KMS-11 (cell line): Measurements from ENCODE around the gene PRKCH.
"Not testable (repeated sequence)": the region's sequence is repeated elsewhere in the genome, so short reads cannot be mapped to it uniquely, and the experiment has no call there.

Experiments
- H2AFZ ChIP-seq: fragments of 200-600 bp; sonication (generic); 2 replicates; pipeline ENCODE4 v1.6.1; 2016; ENCODE audit warnings: antibody characterized with exemption, mixed run types, low read depth
- H3K27ac ChIP-seq: fragments of 200-600 bp; sonication (generic); 2 replicates; pipeline ENCODE4 v1.6.1; 2016; ENCODE audit warnings: mild to moderate bottlenecking, mixed run types
- H3K27me3 ChIP-seq: fragments of 200-600 bp; sonication (generic); 2 replicates; pipeline ENCODE4 v1.6.1; 2017; ENCODE audit warnings: mild to moderate bottlenecking, low read depth, mixed run types, moderate library complexity; ENCODE audit not compliant: insufficient read depth
- H3K36me3 ChIP-seq: fragments of 200-600 bp; sonication (generic); 2 replicates; pipeline ENCODE4 v1.6.1; 2017; ENCODE audit warnings: mild to moderate bottlenecking, mixed run types; ENCODE audit not compliant: insufficient read depth
- H3K4me1 ChIP-seq: fragments of 200-600 bp; sonication (generic); 2 replicates; pipeline ENCODE4 v1.6.1; 2016; ENCODE audit warnings: mild to moderate bottlenecking, low read depth, mixed run types; ENCODE audit not compliant: poor library complexity, severe bottlenecking
- H3K4me2 ChIP-seq: fragments of 200-600 bp; sonication (generic); 2 replicates; pipeline ENCODE4 v1.7.0; 2016; ENCODE audit warnings: mild to moderate bottlenecking, mixed run types
- H3K4me3 ChIP-seq: fragments of 200-600 bp; sonication (generic); IDR thresholded peaks from 2 replicates; pipeline ENCODE4 v1.6.1; 2017; ENCODE audit warnings: low read depth, low read length, mixed read lengths; ENCODE audit not compliant: insufficient read depth
- H3K79me2 ChIP-seq: fragments of 200-600 bp; sonication (generic); 2 replicates; pipeline ENCODE4 v1.6.1; 2016; ENCODE audit warnings: low read depth, mixed run types; ENCODE audit not compliant: insufficient read depth
- H3K9ac ChIP-seq: fragments of 200-600 bp; sonication (generic); 2 replicates; pipeline ENCODE4 v1.6.1; 2016; ENCODE audit warnings: mild to moderate bottlenecking, mixed run types
- H4K20me1 ChIP-seq: fragments of 200-600 bp; sonication (generic); 2 replicates; pipeline ENCODE4 v1.6.1; 2016; ENCODE audit warnings: mild to moderate bottlenecking, mixed run types; ENCODE audit not compliant: insufficient read depth
- TF ChIP-seq, protein P1 (sequence below): fragments of 200-600 bp; sonication (generic); conservative IDR thresholded peaks from 2 replicates; pipeline ENCODE4 v1.6.1; 2017; ENCODE audit warnings: low read depth, mild to moderate bottlenecking, antibody characterized with exemption, low read length, moderate library complexity, mixed read lengths

PRKCH gene

GRCh38 chr14:61406675-61407074 lies 85.3 kb downstream of the PRKCH start:
- no peak overlapping the region for H3K27ac ChIP-seq
- TF ChIP-seq, protein P1, sequence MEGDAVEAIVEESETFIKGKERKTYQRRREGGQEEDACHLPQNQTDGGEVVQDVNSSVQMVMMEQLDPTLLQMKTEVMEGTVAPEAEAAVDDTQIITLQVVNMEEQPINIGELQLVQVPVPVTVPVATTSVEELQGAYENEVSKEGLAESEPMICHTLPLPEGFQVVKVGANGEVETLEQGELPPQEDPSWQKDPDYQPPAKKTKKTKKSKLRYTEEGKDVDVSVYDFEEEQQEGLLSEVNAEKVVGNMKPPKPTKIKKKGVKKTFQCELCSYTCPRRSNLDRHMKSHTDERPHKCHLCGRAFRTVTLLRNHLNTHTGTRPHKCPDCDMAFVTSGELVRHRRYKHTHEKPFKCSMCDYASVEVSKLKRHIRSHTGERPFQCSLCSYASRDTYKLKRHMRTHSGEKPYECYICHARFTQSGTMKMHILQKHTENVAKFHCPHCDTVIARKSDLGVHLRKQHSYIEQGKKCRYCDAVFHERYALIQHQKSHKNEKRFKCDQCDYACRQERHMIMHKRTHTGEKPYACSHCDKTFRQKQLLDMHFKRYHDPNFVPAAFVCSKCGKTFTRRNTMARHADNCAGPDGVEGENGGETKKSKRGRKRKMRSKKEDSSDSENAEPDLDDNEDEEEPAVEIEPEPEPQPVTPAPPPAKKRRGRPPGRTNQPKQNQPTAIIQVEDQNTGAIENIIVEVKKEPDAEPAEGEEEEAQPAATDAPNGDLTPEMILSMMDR, result no peak
- no peak overlapping the region for H3K4me2 ChIP-seq
- H3K4me3 ChIP-seq, result no peak overlapping the region
- H3K36me3 ChIP-seq, result no peaks in the 10 kb centered on the region
- H4K20me1 ChIP-seq, result no peaks in the 10 kb centered on the region
- H3K27me3 ChIP-seq, result no peaks in the 10 kb centered on the region
- H2AFZ ChIP-seq, result no peak overlapping the region
- no peaks in the 10 kb centered on the region for H3K79me2 ChIP-seq
- no peaks in the 10 kb centered on the region for H3K4me1 ChIP-seq
- no peak overlapping the region for H3K9ac ChIP-seq

DNA sequence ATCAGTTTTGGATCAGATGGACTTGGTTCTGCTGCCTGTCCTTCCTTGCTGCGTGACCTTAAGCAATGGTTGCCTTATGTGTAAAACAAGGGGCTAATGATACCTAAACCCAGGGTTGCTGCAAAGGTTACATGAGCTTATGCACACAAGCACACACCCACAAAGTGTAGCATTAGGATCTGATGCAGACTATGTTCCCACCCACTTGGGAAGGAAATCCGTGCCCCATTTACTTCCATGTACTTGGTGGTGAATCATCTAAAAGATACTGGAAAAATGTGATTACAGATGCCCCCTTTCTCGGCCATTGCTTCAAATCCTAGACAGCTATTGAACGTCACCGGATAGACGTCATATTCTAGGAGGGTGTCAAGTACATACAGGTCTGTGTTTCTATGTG lies 87.1 kb downstream of the PRKCH start:
- no peaks in the 10 kb centered on the region for H4K20me1 ChIP-seq
- H2AFZ ChIP-seq, result no peak overlapping the region
- no peak overlapping the region for H3K9ac ChIP-seq
- no peak overlapping the region for H3K4me2 ChIP-seq
- H3K27me3 ChIP-seq, result no peaks in the 10 kb centered on the region
- TF ChIP-seq, protein P1, result no peak
- no peaks in the 10 kb centered on the region for H3K4me1 ChIP-seq
- H3K36me3 ChIP-seq, result no peaks in the 10 kb centered on the region
- H3K27ac ChIP-seq, result no peak overlapping the region
- H3K4me3 ChIP-seq, result no peak overlapping the region
- H3K79me2 ChIP-seq, result no peaks in the 10 kb centered on the region

DNA sequence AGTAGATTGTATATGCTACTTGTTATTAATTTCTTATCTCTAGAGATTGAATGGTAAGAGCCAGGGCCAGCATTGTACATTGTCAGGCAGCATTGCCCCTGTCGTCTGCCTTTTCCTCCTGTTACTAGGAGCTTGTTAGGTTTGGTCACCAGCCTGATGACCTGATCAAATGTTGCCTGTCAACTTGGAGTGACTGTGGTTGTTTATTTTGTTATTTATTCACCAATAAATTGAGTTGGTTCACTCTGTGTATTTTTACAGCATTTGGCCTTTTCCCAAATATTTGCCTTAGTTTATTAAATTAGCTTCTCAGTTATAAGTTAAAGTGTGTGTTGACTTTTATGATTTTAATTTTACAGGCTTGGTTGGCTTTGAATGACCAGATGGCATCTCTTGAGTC lies 88.4 kb downstream of the PRKCH start:
- Histone ChIP-seq H2AFZ (no peak overlapping the region), H3K36me3 (no peaks in the 10 kb centered on the region), H3K4me2 (no peak overlapping the region), H3K27me3 (no peaks in the 10 kb centered on the region), H3K27ac (no peak overlapping the region), H4K20me1 (no peaks in the 10 kb centered on the region), H3K9ac (no peak overlapping the region), H3K79me2 (no peaks in the 10 kb centered on the region), H3K4me1 (no peaks in the 10 kb centered on the region), H3K4me3 (no peak overlapping the region)
- TF ChIP-seq, protein P1, result no peak

GRCh38 chr14:61415934-61416333 lies 94.6 kb downstream of the PRKCH start:
- not testable (repeated sequence) for H3K4me2 ChIP-seq, H3K27me3 ChIP-seq, H3K27ac ChIP-seq, H3K9ac ChIP-seq, H3K79me2 ChIP-seq, H3K4me1 ChIP-seq, H2AFZ ChIP-seq, H3K36me3 ChIP-seq, H3K4me3 ChIP-seq, H4K20me1 ChIP-seq

DNA sequence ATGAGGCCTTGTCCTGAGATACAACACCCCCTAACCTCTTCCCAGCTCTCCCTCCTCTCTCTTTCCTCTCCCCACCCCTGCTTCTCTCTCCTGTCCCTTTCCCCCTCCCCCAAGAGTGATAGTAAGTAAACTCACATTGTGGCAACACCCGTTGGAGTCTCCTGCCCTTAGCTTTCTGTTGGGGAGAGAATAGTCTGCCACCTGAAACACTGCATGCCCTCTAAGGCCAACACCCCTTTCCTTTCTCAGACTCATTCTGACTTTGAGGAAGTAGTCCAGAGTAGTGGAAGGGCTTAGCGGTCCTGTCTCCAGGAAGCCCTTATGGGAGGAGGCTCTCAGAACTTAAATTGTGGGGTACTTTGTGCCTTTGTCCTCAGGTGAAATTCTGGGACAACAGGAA lies 95.2 kb downstream of the PRKCH start:
- no peaks in the 10 kb centered on the region for H3K36me3 ChIP-seq
- H3K79me2 ChIP-seq, result no peaks in the 10 kb centered on the region
- TF ChIP-seq, protein P1, result no peak
- no peak overlapping the region for H3K4me3 ChIP-seq
- H3K27me3 ChIP-seq, result no peaks in the 10 kb centered on the region
- H2AFZ ChIP-seq, result no peak overlapping the region
- no peaks in the 10 kb centered on the region for H3K4me1 ChIP-seq
- H4K20me1 ChIP-seq, result no peaks in the 10 kb centered on the region
- H3K9ac ChIP-seq, result no peak overlapping the region
- H3K4me2 ChIP-seq, result no peak overlapping the region
- no peak overlapping the region for H3K27ac ChIP-seq
